GM12878 (cell line): Measurements from ENCODE around the gene MIS12. TPM values are rescaled to one million over a fixed set of nuclear protein-coding genes. Genes with fewer than 3 reads are reported as not detected.
A peak's percentile ranks its signal among the peaks of the same experiment; 100 is the strongest.

Experiments
- ATAC-seq: fragments of 200-7000 bp; cut with Tn5 transposase; 3 replicates; pipeline ENCODE4 v1.9.1; 2020; ENCODE audit warnings: mild to moderate bottlenecking, moderate library complexity
- BruUV-seq: library from RNA; stranded (reverse); fragments of 400-500 nt; replicated peaks from 2 replicates; lab custom pipeline; 2021; lab: Mats Ljungman, UMichigan
- CTCF ChIA-PET: fragments of 300-600 bp; sonication (Branson Sonifier 250); formaldehyde crosslinking; extraction: SDS; loops from one replicate; lab custom pipeline; 2021; ENCODE audit warnings: inconsistent platforms; lab: Yijun Ruan, JAX
- POLR2A ChIA-PET: fragments of 350-600 bp; formaldehyde crosslinking; extraction: SDS; loops from one replicate; lab custom pipeline; 2021; ENCODE audit warnings: inconsistent platforms; lab: Charles Lee
- RAD21 ChIA-PET: fragments of 300-600 bp; sonication (Branson Sonifier 250); formaldehyde crosslinking; loops from one replicate; lab custom pipeline; 2023; ENCODE audit warnings: antibody characterized with exemption; ENCODE audit not compliant: unreplicated experiment; lab: Charles Lee
- SMC1A ChIA-PET: fragments of 300-600 bp; sonication (Branson Sonifier 250); formaldehyde crosslinking; loops from one replicate; lab custom pipeline; 2023; ENCODE audit not compliant: unreplicated experiment, uncharacterized antibody; lab: Charles Lee
- DNase-seq: peaks from one replicate; pipeline ENCODE4 v3.0.0-alpha.2; 2011; ENCODE audit warnings: low read depth, low spot score
- FAIRE-seq: peaks from 3 replicates; lab custom pipeline; 2011; peaks lifted over from hg19 to GRCh38; lab: Jason Lieb, UNC
- H2AFZ ChIP-seq: 2 replicates; pipeline ENCODE4 v1.6.0; 2011; ENCODE audit warnings: low read depth, low read length, control low read depth; ENCODE audit not compliant: control insufficient read depth
- H3K27ac ChIP-seq: 2 replicates; pipeline ENCODE4 v1.5.1; 2011; ENCODE audit warnings: control low read depth; ENCODE audit not compliant: control insufficient read depth, insufficient read depth
- H3K27me3 ChIP-seq, 2 experiments: replicated peaks in 1 of 2; 2 replicates each; pipeline versions ENCODE4 v1.6.0 to v1.6.1; 2011; ENCODE audit warnings: low read length in 1 of 2; ENCODE audit not compliant: control insufficient read depth in 2 of 2, insufficient read depth in 2 of 2
- H3K36me3 ChIP-seq, 2 experiments: 2 replicates each; pipeline ENCODE4 v1.5.1; 2011; ENCODE audit warnings: low read length in 1 of 2; ENCODE audit not compliant: control insufficient read depth in 2 of 2, insufficient read depth in 2 of 2
- H3K4me1 ChIP-seq: 2 replicates; pipeline ENCODE4 v1.6.1; 2011; ENCODE audit warnings: mild to moderate bottlenecking, low read length, moderate library complexity, mixed read lengths; ENCODE audit not compliant: control insufficient read depth, insufficient read depth
- H3K4me2 ChIP-seq: 2 replicates; pipeline ENCODE4 v1.6.0; 2011; ENCODE audit warnings: control low read depth; ENCODE audit not compliant: control insufficient read depth, insufficient read depth
- H3K4me3 ChIP-seq: fragments of 200-600 bp; sonication (generic); 2 replicates; pipeline ENCODE4 v1.5.1; 2016
- H3K79me2 ChIP-seq: 2 replicates; pipeline ENCODE4 v1.6.0; 2011; ENCODE audit warnings: low read length; ENCODE audit not compliant: control insufficient read depth, insufficient read depth
- H3K9ac ChIP-seq: 2 replicates; pipeline ENCODE4 v1.8.0; 2011; ENCODE audit warnings: low read length, control low read depth, mixed read lengths; ENCODE audit not compliant: control insufficient read depth, insufficient read depth
- H3K9me3 ChIP-seq: replicated peaks from 3 replicates; pipeline ENCODE4 v1.5.1; 2011; ENCODE audit warnings: mild to moderate bottlenecking, low read length; ENCODE audit not compliant: control insufficient read depth, insufficient read depth
- H4K20me1 ChIP-seq: 2 replicates; pipeline ENCODE4 v1.6.0; 2011; ENCODE audit not compliant: control insufficient read depth, insufficient read depth
- HDAC2 ChIP-seq: fragments of 200-600 bp; sonication (generic); IDR thresholded peaks from 2 replicates; pipeline ENCODE4 v1.6.1; 2017
- IKZF1 ChIP-seq: fragments of 450-650 bp; conservative IDR thresholded peaks from 2 replicates; pipeline ENCODE4 v1.6.1; 2017; ENCODE audit warnings: antibody characterized with exemption, mild to moderate bottlenecking
- IRF3 ChIP-seq: fragments of 450-650 bp; IDR thresholded peaks from 2 replicates; pipeline ENCODE4 v1.6.1; 2014; ENCODE audit warnings: mild to moderate bottlenecking
- NFYA ChIP-seq: IDR thresholded peaks from 2 replicates; pipeline ENCODE4 v1.6.1; 2011; ENCODE audit warnings: low read depth, mild to moderate bottlenecking, low read length, improper control_type of control experiment, borderline replicate concordance
- RELB ChIP-seq: fragments of 450-650 bp; IDR thresholded peaks from 2 replicates; pipeline ENCODE4 v1.6.1; 2017; ENCODE audit warnings: low read depth, mild to moderate bottlenecking, moderate library complexity
- SMAD1 ChIP-seq: fragments of 450-650 bp; IDR thresholded peaks from 2 replicates; pipeline ENCODE4 v1.6.1; 2018; ENCODE audit warnings: mild to moderate bottlenecking, low read depth; ENCODE audit not compliant: partially characterized antibody
- ZNF384 ChIP-seq: IDR thresholded peaks from 2 replicates; pipeline ENCODE4 v1.6.1; 2012; ENCODE audit warnings: low read depth, mild to moderate bottlenecking, low read length, improper control_type of control experiment, borderline replicate concordance
- ZNF622 ChIP-seq: fragments of 450-650 bp; IDR thresholded peaks from 2 replicates; pipeline ENCODE4 v1.6.1; 2017; ENCODE audit warnings: mild to moderate bottlenecking, inconsistent platforms
- WGBS: methylation state at CpG from one replicate; pipeline ENCODE4 v1.1.6; 2016; ENCODE audit warnings: low lambda C conversion rate; ENCODE audit not compliant: insufficient replicate concordance, insufficient coverage; ENCODE audit errors: missing lambda C conversion rate; 5-methylcytosine and 5-hydroxymethylcytosine counted together
- in situ Hi-C: fragments of 300-500 bp; cut with MboI; formaldehyde crosslinking; loops from 9 replicates; pipeline ENCODE4 v1.14.3; 2018; ENCODE audit warnings: mixed read lengths
- intact Hi-C: fragments of 100-400 bp; cut with micrococcal nuclease; formaldehyde crosslinking; loops from one replicate; pipeline ENCODE4 v1.14.2; 2022; ENCODE audit not compliant: unreplicated experiment
- polyA plus RNA-seq, 11 experiments: library from polyadenylated mRNA; depleted of rRNA in 4 of 11; unstranded in 6 of 11; stranded (reverse) in 5 of 11; fragments of >200 nt; fragmentation: Nextera tagmentation in 4 of 11; fragmentation: Illumina TruSeq in 1 of 11; extraction: Ambion mirVana in 4 of 11; extraction: Trizol in 1 of 11; gene quantifications; 1 replicate in 1 of 11; 2 replicates in 10 of 11; pipeline versions ENCODE4 v1.2.1 to v1.2.3, GENCODE V29; 2011 to 2016; ENCODE audit warnings: inconsistent platforms in 2 of 11, missing spikeins in 2 of 11, low read depth in 1 of 11
- total RNA-seq, 4 experiments: library from RNA; depleted of rRNA in 3 of 4; stranded (reverse); fragments of >200 nt in 3 of 4; fragmentation: Illumina TruSeq in 1 of 4; extraction: Trizol in 1 of 4; gene quantifications; 2 replicates each; pipeline versions ENCODE4 v1.2.1 to v1.2.3, GENCODE V29; 2013 to 2021

The MIS12 gene
- total and polyA plus RNA-seq, 10 of the 15 experiments (the other 5 are each of a cell fraction or from before 2014, with no cell fraction given): 19.8 to 34.2 (median 25.0) TPM

GRCh38 chr17:5468075-5468473, 18.3 kb upstream of the MIS12 start:
- Histone ChIP-seq H4K20me1 (no peaks in the 10 kb centered on the region), H3K9ac (peak overlapping the region; percentile 92), H3K4me1 (no peaks in the 10 kb centered on the region), H3K4me2 (peak overlapping the region; percentile 79), H3K9me3 (no peaks in the 10 kb centered on the region), H2AFZ (peak overlapping the region; percentile 62), H3K79me2 (peaks cover 58% of the 10 kb centered on the region), H3K4me3 (peak overlapping the region; percentile 87), H3K27ac (peak overlapping the region; percentile 76), H3K36me3 (peaks cover 0 to 8% of the 10 kb centered on the region in 2 experiments), H3K27me3 (no peaks in the 10 kb centered on the region)
- in situ Hi-C loops: no loop called here
- ATAC-seq: peak; percentile 25
- RAD21 ChIA-PET: no interaction called here
- DNase-seq: no peak
- under 1% methylated on average over 11 of the region's 17 CpGs for WGBS
- TF ChIP-seq HDAC2: no peak
- FAIRE-seq: no peak
- SMC1A ChIA-PET: interaction anchor here (0.6 to 1.3 kb wide), 4 partner anchors 17 to 905 kb away, joined by 3 read pairs; partner anchors contain the start of gene C1QBP
- no TSS peak for BruUV-seq
- intact Hi-C loops: no loop called here
- POLR2A ChIA-PET: interaction anchor here (1.2 to 2.3 kb wide), 3 partner anchors 17 to 29 kb away, joined by 4 to 7 read pairs (median 6); partner anchors contain the start of gene C1QBP
- CTCF ChIA-PET: interaction anchor here (0.6 to 1.4 kb wide), 4 partner anchors 11 to 360 kb away, joined by 4 to 5 read pairs (median 4); no protein-coding TSS in a partner anchor

- no peak for DNase-seq
- H2AFZ ChIP-seq: no peak overlapping the region
- no peak for ATAC-seq
- H3K4me2 ChIP-seq: no peak overlapping the region
- WGBS: 80% methylated on average over 3 of the region's 3 CpGs
- H3K27ac ChIP-seq: no peak overlapping the region
- intact Hi-C loops: no loop called here
- peaks cover 16% of the 10 kb centered on the region for H3K79me2 ChIP-seq
- H3K9me3 ChIP-seq: no peaks in the 10 kb centered on the region
- POLR2A ChIA-PET: no interaction called here
- no peaks in the 10 kb centered on the region for H3K27me3 ChIP-seq
- BruUV-seq: no TSS peak
- in situ Hi-C loops: no loop called here
- TF ChIP-seq IKZF1 (no peak), SMAD1 (no peak), NFYA (no peak), IRF3 (no peak), ZNF384 (no peak), ZNF622 (no peak), RELB (no peak)
- SMC1A ChIA-PET: no interaction called here
- peaks cover 0 to 17% of the 10 kb centered on the region in 2 experiments; a peak in 3 of 4 replicates for H3K36me3 ChIP-seq
- RAD21 ChIA-PET: no interaction called here
- H3K4me3 ChIP-seq: no peak overlapping the region
- CTCF ChIA-PET: no interaction called here
- H3K9ac ChIP-seq: no peak overlapping the region
- H3K4me1 ChIP-seq: no peaks in the 10 kb centered on the region
- no peak for FAIRE-seq
- 0 out of 2 replicates have a peak, but pooled peaks cover 2% of the 10 kb centered on the region for H4K20me1 ChIP-seq
These were observed 13.9 kb upstream of the MIS12 start for GRCh38 chr17:5472511-5472910.
